Lower leg skin (tissue), 3 donors: ENCODE data around the gene CCR5AS.

ENCODE experiments used
- CTCF ChIP-seq, 3 donors: fragments of 450-650 bp; IDR thresholded peaks; one replicate each; pipeline ENCODE4 v1.5.1; 2016; ENCODE audit warnings: antibody characterized with exemption in 3 of 3, mild to moderate bottlenecking in 3 of 3, moderate library complexity in 2 of 3
- POLR2A ChIP-seq, 2 donors: fragments of 450-650 bp; IDR thresholded peaks; one replicate each; pipeline ENCODE4 v1.6.1; 2016 to 2017; ENCODE audit warnings: antibody characterized with exemption in 2 of 2, mild to moderate bottlenecking in 1 of 2, moderate library complexity in 1 of 2

DNA sequence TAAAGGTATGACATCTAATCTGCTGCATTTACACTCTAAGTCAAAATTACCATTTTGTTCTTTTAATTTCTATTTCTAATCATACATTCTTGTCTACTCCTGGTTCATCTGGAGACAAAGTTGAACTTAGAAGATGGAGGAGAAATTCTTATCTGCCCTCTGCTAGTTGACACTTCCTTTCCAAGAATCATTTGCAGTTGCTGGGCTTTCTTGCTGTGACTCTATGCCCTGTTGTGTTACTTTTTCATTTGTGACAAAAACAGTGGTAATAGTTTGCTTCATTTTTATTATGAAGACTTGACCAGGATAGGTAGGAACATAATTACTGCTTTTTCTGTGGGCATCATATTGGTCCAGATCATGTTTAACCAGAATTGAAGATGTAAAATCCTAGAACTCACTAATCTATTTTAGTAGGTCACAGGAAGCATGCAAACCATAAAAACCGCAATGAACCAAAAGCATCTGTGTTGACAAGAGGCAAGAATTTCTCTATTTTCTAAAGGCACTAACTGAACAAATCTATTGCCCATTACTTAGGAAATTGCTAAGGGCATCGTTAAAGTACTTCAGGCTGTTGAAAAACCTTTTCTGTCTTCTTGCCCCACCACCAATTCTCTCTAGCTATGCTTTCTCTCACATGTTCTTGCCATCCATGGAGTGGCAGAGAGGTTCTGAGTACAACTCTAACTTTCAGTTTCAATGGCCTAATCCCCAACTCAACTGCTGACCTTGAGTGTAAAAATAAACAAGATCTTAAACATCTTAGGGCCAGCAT is 57.2 kb downstream of the CCR5AS start:
- TF ChIP-seq CTCF (IDR thresholded peaks at IDR 0.05) (no peak), POLR2A (IDR thresholded peaks at IDR 0.05) (no peak)
